IPS-20b (cell line): Measurements from ENCODE around the gene AGO1.

Source experiments
- H3K27ac ChIP-seq: one replicate; pipeline ENCODE4 v1.5.1; 2013; ENCODE audit warnings: low read length
- H3K27me3 ChIP-seq: 2 replicates; pipeline ENCODE4 v1.6.1; 2013; ENCODE audit warnings: mild to moderate bottlenecking, low read length, inconsistent platforms; ENCODE audit not compliant: insufficient read depth
- H3K36me3 ChIP-seq: 2 replicates; pipeline ENCODE4 v1.6.1; 2013; ENCODE audit warnings: low read depth, mild to moderate bottlenecking, inconsistent platforms, low read length, moderate library complexity; ENCODE audit not compliant: insufficient read depth
- H3K4me1 ChIP-seq: 2 replicates; pipeline ENCODE4 v1.6.1; 2013; ENCODE audit warnings: mild to moderate bottlenecking, control low read depth, inconsistent platforms, low read length, moderate library complexity; ENCODE audit not compliant: insufficient read depth
- H3K4me3 ChIP-seq: 2 replicates; pipeline ENCODE4 v1.5.1; 2013; ENCODE audit warnings: mild to moderate bottlenecking, low read length, inconsistent platforms
- H3K9ac ChIP-seq: 2 replicates; pipeline ENCODE4 v1.6.1; 2013; ENCODE audit warnings: low read depth, mild to moderate bottlenecking, inconsistent platforms, low read length, moderate library complexity
- H3K9me3 ChIP-seq: 2 replicates; pipeline ENCODE4 v1.6.1; 2013; ENCODE audit warnings: mild to moderate bottlenecking, low read depth, low read length, inconsistent platforms; ENCODE audit not compliant: insufficient read depth

The AGO1 gene

GRCh38 chr1:35925741-35926140, 42.7 kb downstream of the AGO1 start:
- no peaks in the 10 kb centered on the region for H3K9me3 ChIP-seq
- peaks cover 5% of the 10 kb centered on the region; the same call in 1 of the 2 replicates for H3K4me1 ChIP-seq
- H3K9ac ChIP-seq = no peak overlapping the region
- H3K27ac ChIP-seq = no peak overlapping the region
- H3K36me3 ChIP-seq = peaks cover 48% of the 10 kb centered on the region
- H3K4me3 ChIP-seq = no peak overlapping the region
- H3K27me3 ChIP-seq = no peaks in the 10 kb centered on the region

- Histone ChIP-seq H3K27me3 (no peaks in the 10 kb centered on the region), H3K9ac (no peak overlapping the region), H3K27ac (no peak overlapping the region), H3K9me3 (no peaks in the 10 kb centered on the region), H3K36me3 (peaks cover 30% of the 10 kb centered on the region; the same call in 1 of the 2 replicates), H3K4me1 (peaks cover 6% of the 10 kb centered on the region; the same call in 1 of the 2 replicates), H3K4me3 (no peak overlapping the region)
Observed at GRCh38 chr1:35927472-35927871, 44.5 kb downstream of the AGO1 start.

GRCh38 chr1:35929730-35930592, 47.0 kb downstream of the AGO1 start:
- Histone ChIP-seq H3K9ac (peak overlapping the region; percentile 96), H3K9me3 (no peaks in the 10 kb centered on the region), H3K36me3 (peaks cover 6% of the 10 kb centered on the region; the same call in 1 of the 2 replicates), H3K4me1 (peaks cover 15% of the 10 kb centered on the region; the same call in 1 of the 2 replicates), H3K27me3 (no peaks in the 10 kb centered on the region), H3K27ac (peak overlapping the region; percentile 64), H3K4me3 (peak overlapping the region; percentile 100)

GRCh38 chr1:35930593-35931445, 47.8 kb downstream of the AGO1 start, which contains the start of gene AGO3:
AGO3 (plus strand) TSS chr1:35931105; CDS start chr1:35931427, 322 bp downstream.
- H3K4me1 ChIP-seq = peaks cover 21% of the 10 kb centered on the region
- H3K27me3 ChIP-seq = no peaks in the 10 kb centered on the region
- H3K4me3 ChIP-seq = peak within 1 kb of the TSS; percentile 100
- peak within 1 kb of the TSS; percentile 96 for H3K9ac ChIP-seq
- peak within 1 kb of the TSS; percentile 95 for H3K27ac ChIP-seq
- H3K9me3 ChIP-seq = no peaks in the 10 kb centered on the region
- no peaks in the 10 kb centered on the region for H3K36me3 ChIP-seq

- peak overlapping the region; percentile 100 for H3K4me3 ChIP-seq
- H3K27ac ChIP-seq = peak overlapping the region; percentile 95
- no peaks in the 10 kb centered on the region for H3K9me3 ChIP-seq
- H3K36me3 ChIP-seq = no peaks in the 10 kb centered on the region
- peak overlapping the region; percentile 96 for H3K9ac ChIP-seq
- H3K27me3 ChIP-seq = no peaks in the 10 kb centered on the region
- H3K4me1 ChIP-seq = peaks cover 24% of the 10 kb centered on the region
Observed at GRCh38 chr1:35931446-35932157, 48.6 kb downstream of the AGO1 start.

- peaks cover 24% of the 10 kb centered on the region for H3K4me1 ChIP-seq
- H3K9ac ChIP-seq = peak overlapping the region; percentile 96
- no peak overlapping the region for H3K27ac ChIP-seq
- H3K36me3 ChIP-seq = no peaks in the 10 kb centered on the region
- peak overlapping the region; percentile 100 for H3K4me3 ChIP-seq
- H3K27me3 ChIP-seq = no peaks in the 10 kb centered on the region
- no peaks in the 10 kb centered on the region for H3K9me3 ChIP-seq
Observed at GRCh38 chr1:35932158-35932636, 49.2 kb downstream of the AGO1 start.

GRCh38 chr1:35932941-35933340, 49.9 kb downstream of the AGO1 start:
- 0 out of 2 replicates have a peak overlapping the region, but pooled peaks have one; percentile 23 for H3K9ac ChIP-seq
- H3K27ac ChIP-seq = no peak overlapping the region
- H3K4me3 ChIP-seq = peak overlapping the region; percentile 100
- peaks cover 24% of the 10 kb centered on the region for H3K4me1 ChIP-seq
- H3K36me3 ChIP-seq = no peaks in the 10 kb centered on the region
- H3K9me3 ChIP-seq = no peaks in the 10 kb centered on the region
- no peaks in the 10 kb centered on the region for H3K27me3 ChIP-seq

GRCh38 chr1:35935442-35936388, 52.7 kb downstream of the AGO1 start:
- Histone ChIP-seq H3K27ac (no peak overlapping the region), H3K9ac (no peak overlapping the region), H3K4me3 (no peak overlapping the region)

GRCh38 chr1:35936838-35937237, 53.8 kb downstream of the AGO1 start:
- H3K4me3 ChIP-seq = no peak overlapping the region
- H3K27ac ChIP-seq = no peak overlapping the region
- H3K9me3 ChIP-seq = no peaks in the 10 kb centered on the region
- H3K36me3 ChIP-seq = no peaks in the 10 kb centered on the region
- H3K27me3 ChIP-seq = no peaks in the 10 kb centered on the region
- peaks cover 19% of the 10 kb centered on the region for H3K4me1 ChIP-seq
- H3K9ac ChIP-seq = no peak overlapping the region

More at GRCh38 chr1:35935442-35936388, 52.7 kb downstream of the AGO1 start:
- H3K27me3 ChIP-seq = no peaks in the 10 kb centered on the region
- H3K9me3 ChIP-seq = no peaks in the 10 kb centered on the region
- H3K4me1 ChIP-seq = peaks cover 19% of the 10 kb centered on the region
- no peaks in the 10 kb centered on the region for H3K36me3 ChIP-seq

- Histone ChIP-seq H3K9me3 (no peaks in the 10 kb centered on the region), H3K27me3 (no peaks in the 10 kb centered on the region), H3K36me3 (no peaks in the 10 kb centered on the region), H3K4me1 (peaks cover 10% of the 10 kb centered on the region), H3K27ac (no peak overlapping the region), H3K9ac (no peak overlapping the region), H3K4me3 (no peak overlapping the region)
Observed at GRCh38 chr1:35939484-35939883, 56.5 kb downstream of the AGO1 start.
